A549 (cell line): ENCODE data around the gene BRAT1. TPM values are rescaled to one million over a fixed set of nuclear protein-coding genes. Genes with fewer than 3 reads are reported as not detected.

Experiments
- ATAC-seq, 2 experiments: fragments of 200-7000 bp in 1 of 2; fragments of >200 bp in 1 of 2; cut with Nextera tagmentation in 1 of 2; cut with Tn5 transposase in 1 of 2; 3 replicates each; pipeline versions ENCODE4 v1.8.0 to v1.9.1; 2018 to 2020; ENCODE audit warnings: mild to moderate bottlenecking in 1 of 2, moderate library complexity in 1 of 2
- CTCF ChIA-PET: fragments of 300-600 bp; sonication (Branson Sonifier 250); formaldehyde crosslinking; extraction: SDS; loops from one replicate; lab custom pipeline; 2021; ENCODE audit warnings: antibody characterized with exemption, inconsistent platforms; lab: Yijun Ruan, JAX
- POLR2A ChIA-PET: fragments of 350-600 bp; formaldehyde crosslinking; extraction: SDS; loops from one replicate; lab custom pipeline; 2021; ENCODE audit warnings: antibody characterized with exemption, inconsistent platforms; lab: Yijun Ruan, JAX
- DNase-seq, 2 experiments: peaks; one replicate each; pipeline versions ENCODE4 v3.0.0 to v3.0.0-alpha.2; 2011 to 2016; ENCODE audit warnings: low read depth in 1 of 2, low spot score in 1 of 2
- FAIRE-seq: peaks from 2 replicates; lab custom pipeline; 2011; peaks lifted over from hg19 to GRCh38; lab: Jason Lieb, UNC
- H3K27ac ChIP-seq, 2 experiments: fragments of >200 bp; sonication (Bioruptor Twin); formaldehyde crosslinking; 3 replicates each; pipeline ENCODE4 v1.5.1; 2016 to 2017
- H3K4me1 ChIP-seq: fragments of >200 bp; sonication (Bioruptor Twin); formaldehyde crosslinking; 3 replicates; pipeline ENCODE4 v1.6.1; 2016
- H3K4me2 ChIP-seq: fragments of >200 bp; sonication (Bioruptor Twin); formaldehyde crosslinking; 3 replicates; pipeline ENCODE4 v1.6.1; 2016
- H3K4me3 ChIP-seq: fragments of >200 bp; sonication (Bioruptor Twin); formaldehyde crosslinking; 3 replicates; pipeline ENCODE4 v1.5.1; 2016
- H3K9me3 ChIP-seq: fragments of >200 bp; sonication (Bioruptor Twin); formaldehyde crosslinking; 3 replicates; pipeline ENCODE4 v1.6.1; 2016
- BHLHE40 ChIP-seq: IDR thresholded peaks from 2 replicates; pipeline ENCODE4 v1.6.1; 2012; ENCODE audit warnings: low read depth, low read length, inconsistent platforms
- CBX8 ChIP-seq: fragments of 200-600 bp; sonication (generic); IDR thresholded peaks from 2 replicates; pipeline ENCODE4 v1.6.1; 2016
- CHD4 ChIP-seq: fragments of 200-600 bp; sonication (generic); IDR thresholded peaks from 2 replicates; pipeline ENCODE4 v1.6.1; 2016; ENCODE audit warnings: antibody characterized with exemption, mild to moderate bottlenecking, borderline replicate concordance
- EHF ChIP-seq: fragments of 250-450 bp; sonication (Bioruptor Pico); IDR thresholded peaks from 2 replicates; pipeline ENCODE4 v1.5.0; 2020; ENCODE audit warnings: mild to moderate bottlenecking
- EHMT2 ChIP-seq: fragments of 200-600 bp; sonication (generic); IDR thresholded peaks from 2 replicates; pipeline ENCODE4 v1.6.1; 2016; ENCODE audit warnings: antibody characterized with exemption, low read depth, mild to moderate bottlenecking, moderate library complexity
- ELK1 ChIP-seq: fragments of 150-350 bp; IDR thresholded peaks from 2 replicates; pipeline ENCODE4 v1.6.1; 2014; ENCODE audit warnings: low read depth, mild to moderate bottlenecking, low read length
- ESRRA ChIP-seq: fragments of 150-350 bp; IDR thresholded peaks from 2 replicates; pipeline ENCODE4 v1.6.1; 2014; ENCODE audit warnings: mild to moderate bottlenecking, low read length, borderline replicate concordance
- FOSB ChIP-seq: fragments of 250-450 bp; sonication (Bioruptor Pico); IDR thresholded peaks from 2 replicates; pipeline ENCODE4 v1.5.0; 2020; ENCODE audit warnings: mild to moderate bottlenecking, moderate library complexity
- FOXS1 ChIP-seq: fragments of 250-450 bp; sonication (Bioruptor Pico); IDR thresholded peaks from 2 replicates; pipeline ENCODE4 v1.5.0; 2020; ENCODE audit warnings: mild to moderate bottlenecking, moderate library complexity
- HDAC2 ChIP-seq: fragments of 200-600 bp; sonication (generic); IDR thresholded peaks from 2 replicates; pipeline ENCODE4 v1.6.1; 2016
- HEYL ChIP-seq: fragments of 250-450 bp; sonication (Bioruptor Pico); IDR thresholded peaks from 2 replicates; pipeline ENCODE4 v1.8.0; 2021; ENCODE audit warnings: mild to moderate bottlenecking, moderate library complexity
- HOXA7 ChIP-seq: fragments of 250-450 bp; sonication (Bioruptor Pico); IDR thresholded peaks from 2 replicates; pipeline ENCODE4 v1.5.0; 2020; ENCODE audit warnings: mild to moderate bottlenecking, moderate library complexity
- HOXB13 ChIP-seq: fragments of 250-450 bp; sonication (Bioruptor Pico); IDR thresholded peaks from 2 replicates; pipeline ENCODE4 v1.5.0; 2020; ENCODE audit warnings: low read depth, mild to moderate bottlenecking, moderate library complexity
- JUN ChIP-seq, 2 experiments: fragments of >200 bp; sonication (Bioruptor Twin); formaldehyde crosslinking; IDR thresholded peaks; 2 replicates in 1 of 2; 3 replicates in 1 of 2; pipeline ENCODE4 v1.6.1; 2016 to 2017
- KDM1A ChIP-seq: fragments of 200-600 bp; sonication (generic); IDR thresholded peaks from 2 replicates; pipeline ENCODE4 v1.6.1; 2016; ENCODE audit warnings: low read depth, mild to moderate bottlenecking
- MAFK ChIP-seq: fragments of 450-650 bp; IDR thresholded peaks from 2 replicates; pipeline ENCODE4 v1.6.1; 2014; ENCODE audit not compliant: partially characterized antibody
- MAZ ChIP-seq: fragments of 150-350 bp; IDR thresholded peaks from 2 replicates; pipeline ENCODE4 v1.6.1; 2014; ENCODE audit warnings: antibody characterized with exemption, low read depth, low read length, borderline replicate concordance
- MYC ChIP-seq: IDR thresholded peaks from 2 replicates; pipeline ENCODE4 v1.6.1; 2012; ENCODE audit warnings: mild to moderate bottlenecking, inconsistent platforms, low read length, improper control_type of control experiment, borderline replicate concordance
- PHF8 ChIP-seq: fragments of 200-600 bp; sonication (generic); IDR thresholded peaks from 2 replicates; pipeline ENCODE4 v1.6.1; 2016; ENCODE audit warnings: low read depth, mild to moderate bottlenecking, antibody characterized with exemption, moderate library complexity, borderline replicate concordance
- POLR2A ChIP-seq: IDR thresholded peaks from 2 replicates; pipeline ENCODE4 v1.6.1; 2012; ENCODE audit warnings: mild to moderate bottlenecking, low read length
- RAD21 ChIP-seq, 2 experiments: fragments of >200 bp in 1 of 2; sonication (Bioruptor Twin) in 1 of 2; formaldehyde crosslinking in 1 of 2; IDR thresholded peaks in 1 of 2; conservative IDR thresholded peaks in 1 of 2; 2 replicates in 1 of 2; 3 replicates in 1 of 2; pipeline ENCODE4 v1.6.1; 2012 to 2018; ENCODE audit warnings: inconsistent platforms in 1 of 2
- RARB ChIP-seq: fragments of 250-450 bp; sonication (Bioruptor Pico); IDR thresholded peaks from 2 replicates; pipeline ENCODE4 v1.8.0; 2021; ENCODE audit warnings: mild to moderate bottlenecking, moderate library complexity
- REST ChIP-seq: fragments of 200-600 bp; sonication (generic); IDR thresholded peaks from 2 replicates; pipeline ENCODE4 v1.6.1; 2016; ENCODE audit warnings: antibody characterized with exemption, mild to moderate bottlenecking, moderate library complexity
- SREBF2 ChIP-seq: fragments of 450-650 bp; IDR thresholded peaks from 2 replicates; pipeline ENCODE4 v1.6.1; 2014; ENCODE audit warnings: mild to moderate bottlenecking, moderate library complexity
- TFCP2L1 ChIP-seq: fragments of 250-450 bp; sonication (Bioruptor Pico); IDR thresholded peaks from 2 replicates; pipeline ENCODE4 v1.5.0; 2021; ENCODE audit warnings: mild to moderate bottlenecking
- ZFP36 ChIP-seq: fragments of 450-650 bp; IDR thresholded peaks from 2 replicates; pipeline ENCODE4 v1.6.1; 2014; ENCODE audit warnings: borderline replicate concordance; ENCODE audit not compliant: partially characterized antibody
- WGBS: methylation state at CpG from one replicate; pipeline ENCODE4 v1.1.6; 2017; ENCODE audit errors: missing lambda C conversion rate; 5-methylcytosine and 5-hydroxymethylcytosine counted together
- polyA plus RNA-seq, 4 experiments: library from polyadenylated mRNA; depleted of rRNA in 3 of 4; stranded (reverse); fragments of >200 nt; fragmentation: RNase III in 1 of 4; extraction: RNeasy Plus Mini Kit Qiagen cat#74134 plus additional on column Dnase treatment in 1 of 4; gene quantifications; 2 replicates in 3 of 4; 3 replicates in 1 of 4; pipeline ENCODE4 v1.2.3, GENCODE V29; 2011 to 2017
- TF ChIP-seq, protein P1 (sequence below): IDR thresholded peaks from 2 replicates; pipeline ENCODE4 v1.6.1; 2012

Gene BRAT1
- polyA plus RNA-seq, 2 of the 4 experiments (the other 2 are of a cell fraction) = 11.9 to 25.6 TPM

- H3K9me3 ChIP-seq = no peaks in the 10 kb centered on the region
- ChIA-PET CTCF (interaction anchor here (2.5 kb wide), 1 partner anchor 184 kb away, joined by 6 read pairs; no protein-coding TSS in a partner anchor), POLR2A (no interaction called here)
- H3K4me1 ChIP-seq = no peaks in the 10 kb centered on the region
- FAIRE-seq (no peak), DNase-seq (no peak), ATAC-seq (no peak)
- WGBS = 89% methylated on average over 9 of the region's 9 CpGs
- H3K27ac ChIP-seq = no peak overlapping the region
- TF ChIP-seq MAFK (no peak), JUN (IDR thresholded peaks at IDR 0.05) (no peak), EHMT2 (no peak), POLR2A (no peak), TFCP2L1 (CRISPR knock-in tag) (no peak), REST (no peak), SREBF2 (no peak), ELK1 (no peak), ZFP36 (no peak), FOSB (CRISPR knock-in tag) (no peak), HOXA7 (CRISPR knock-in tag) (no peak), HEYL (CRISPR knock-in tag) (no peak)
- TF ChIP-seq, protein P1, sequence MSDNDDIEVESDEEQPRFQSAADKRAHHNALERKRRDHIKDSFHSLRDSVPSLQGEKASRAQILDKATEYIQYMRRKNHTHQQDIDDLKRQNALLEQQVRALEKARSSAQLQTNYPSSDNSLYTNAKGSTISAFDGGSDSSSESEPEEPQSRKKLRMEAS = no peak
- H3K4me3 ChIP-seq = no peak overlapping the region
- no peak overlapping the region for H3K4me2 ChIP-seq
These were observed 58.9 kb downstream of the BRAT1 start for GRCh38 chr7:2496375-2496774.

DNA sequence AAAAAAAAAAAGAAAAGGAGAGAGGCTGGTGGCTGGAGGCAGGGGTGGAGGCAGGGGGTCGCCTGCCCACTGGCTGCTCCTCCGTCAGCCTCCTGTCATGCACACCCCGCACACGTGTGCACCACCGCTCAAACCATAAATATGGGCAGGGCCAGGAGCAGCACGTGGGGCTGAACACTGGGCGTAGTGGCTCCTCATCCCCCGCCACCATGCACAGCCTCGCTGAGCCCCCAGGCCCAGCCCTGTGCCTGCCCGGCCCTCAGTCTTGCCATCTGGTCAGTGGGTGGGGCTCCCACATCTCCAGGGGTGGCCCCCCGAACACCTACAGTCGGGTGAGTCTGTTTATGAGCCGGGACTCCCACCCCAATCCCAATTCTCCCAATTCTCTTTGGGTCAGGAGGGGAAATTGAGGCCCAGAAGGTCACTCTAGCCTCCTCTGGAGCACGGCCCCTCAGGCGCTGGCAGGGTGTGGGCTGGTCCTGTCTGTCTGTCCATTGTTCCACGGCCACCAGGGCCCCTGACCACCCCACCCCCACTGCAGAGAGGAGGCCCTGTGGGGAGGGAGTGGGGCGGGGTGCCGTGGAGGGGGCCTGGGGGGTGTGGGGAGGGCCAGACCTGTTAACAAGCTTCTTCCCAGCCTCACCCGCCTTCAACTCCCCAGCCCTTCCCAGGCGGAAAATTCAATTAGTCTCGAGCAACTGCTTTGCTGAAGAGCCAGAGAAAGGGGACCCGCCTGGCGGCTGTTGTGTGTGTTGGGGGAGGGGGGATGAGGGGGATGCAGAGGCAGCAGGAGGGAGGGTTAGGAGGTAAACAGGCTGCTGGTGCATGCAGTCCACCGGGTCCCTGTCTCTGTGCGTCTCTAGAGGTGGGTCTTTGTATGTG lies 59.7 kb downstream of the BRAT1 start:
- Histone ChIP-seq H3K27ac (no peak overlapping the region), H3K9me3 (no peaks in the 10 kb centered on the region), H3K4me1 (no peaks in the 10 kb centered on the region), H3K4me2 (no peak overlapping the region)
- no peak for FAIRE-seq
- WGBS = 76% methylated on average over 11 of the region's 25 CpGs
- TF ChIP-seq BHLHE40 = no peak
- no peak for TF ChIP-seq MAFK
- no peak for TF ChIP-seq EHF (CRISPR knock-in tag)
- no peak for TF ChIP-seq CHD4
- no peak for TF ChIP-seq MAZ
- TF ChIP-seq ELK1 = no peak
- TF ChIP-seq HOXA7 (CRISPR knock-in tag) = no peak
- no peak for TF ChIP-seq RARB
- TF ChIP-seq SREBF2 = no peak
- no peak for TF ChIP-seq RAD21 (conservative IDR thresholded peaks at IDR 0.05 in 1 of 2, IDR thresholded peaks at IDR 0.05 in 1 of 2)
- no peak for TF ChIP-seq MYC
- no peak for TF ChIP-seq CBX8
- TF ChIP-seq KDM1A = no peak
- no peak for TF ChIP-seq ESRRA
- TF ChIP-seq HOXB13 (CRISPR knock-in tag) = no peak
- TF ChIP-seq HDAC2 = no peak
- TF ChIP-seq, protein P1 = no peak
- TF ChIP-seq PHF8 = no peak
- no peak for TF ChIP-seq TFCP2L1 (CRISPR knock-in tag)
- no peak for TF ChIP-seq FOXS1
- TF ChIP-seq, all 56 proteins: peak for 0
- DNase-seq = no peak
- no peak overlapping the region for H3K4me3 ChIP-seq
- no peak for ATAC-seq
- ChIA-PET POLR2A (no interaction called here), CTCF (interaction anchor here (1.4 to 2.5 kb wide), 2 partner anchors 14 to 185 kb away, joined by 4 to 6 read pairs; no protein-coding TSS in a partner anchor)
